ENCODE results near the gene MASP1.

MASP1 gene

DNA sequence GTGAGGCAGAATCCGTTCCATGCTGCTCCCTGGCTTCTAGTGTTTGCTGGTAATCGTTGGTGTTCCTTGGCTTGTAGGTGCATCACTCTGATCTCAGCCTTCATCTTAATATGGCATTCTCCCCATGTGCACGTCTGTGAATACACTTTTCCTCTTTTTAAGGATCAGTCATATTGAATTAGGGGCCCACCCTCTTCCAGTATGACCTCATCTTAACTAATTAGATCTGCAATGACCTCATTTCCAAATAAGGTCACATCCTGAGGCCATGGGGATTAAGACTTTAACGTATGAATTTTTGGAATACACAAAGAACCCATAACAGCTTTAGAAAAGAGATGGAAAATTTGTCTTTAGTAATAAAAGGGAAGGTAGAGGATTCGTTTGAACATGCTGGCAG lies 34.1 kb upstream of the MASP1 start:
- Histone ChIP-seq H3K4me3 (replicated peaks; ENCODE audit: low read depth, low read length) (no peak overlapping the region), H3K36me3 (ENCODE audit: control insufficient read depth, insufficient read depth, low read length) (no peaks in the 10 kb centered on the region), H3K27me3 (replicated peaks; ENCODE audit: control insufficient read depth, insufficient read depth, low read length) (peaks cover 1% of the 10 kb centered on the region)
- TF ChIP-seq, protein P1, sequence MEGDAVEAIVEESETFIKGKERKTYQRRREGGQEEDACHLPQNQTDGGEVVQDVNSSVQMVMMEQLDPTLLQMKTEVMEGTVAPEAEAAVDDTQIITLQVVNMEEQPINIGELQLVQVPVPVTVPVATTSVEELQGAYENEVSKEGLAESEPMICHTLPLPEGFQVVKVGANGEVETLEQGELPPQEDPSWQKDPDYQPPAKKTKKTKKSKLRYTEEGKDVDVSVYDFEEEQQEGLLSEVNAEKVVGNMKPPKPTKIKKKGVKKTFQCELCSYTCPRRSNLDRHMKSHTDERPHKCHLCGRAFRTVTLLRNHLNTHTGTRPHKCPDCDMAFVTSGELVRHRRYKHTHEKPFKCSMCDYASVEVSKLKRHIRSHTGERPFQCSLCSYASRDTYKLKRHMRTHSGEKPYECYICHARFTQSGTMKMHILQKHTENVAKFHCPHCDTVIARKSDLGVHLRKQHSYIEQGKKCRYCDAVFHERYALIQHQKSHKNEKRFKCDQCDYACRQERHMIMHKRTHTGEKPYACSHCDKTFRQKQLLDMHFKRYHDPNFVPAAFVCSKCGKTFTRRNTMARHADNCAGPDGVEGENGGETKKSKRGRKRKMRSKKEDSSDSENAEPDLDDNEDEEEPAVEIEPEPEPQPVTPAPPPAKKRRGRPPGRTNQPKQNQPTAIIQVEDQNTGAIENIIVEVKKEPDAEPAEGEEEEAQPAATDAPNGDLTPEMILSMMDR (IDR thresholded peaks at IDR 0.05; ENCODE audit: insufficient read depth, low read length, poor library complexity, severe bottlenecking) = no peak
- DNase-seq (ENCODE audit: extremely low read depth, insufficient read length) = no peak

DNA sequence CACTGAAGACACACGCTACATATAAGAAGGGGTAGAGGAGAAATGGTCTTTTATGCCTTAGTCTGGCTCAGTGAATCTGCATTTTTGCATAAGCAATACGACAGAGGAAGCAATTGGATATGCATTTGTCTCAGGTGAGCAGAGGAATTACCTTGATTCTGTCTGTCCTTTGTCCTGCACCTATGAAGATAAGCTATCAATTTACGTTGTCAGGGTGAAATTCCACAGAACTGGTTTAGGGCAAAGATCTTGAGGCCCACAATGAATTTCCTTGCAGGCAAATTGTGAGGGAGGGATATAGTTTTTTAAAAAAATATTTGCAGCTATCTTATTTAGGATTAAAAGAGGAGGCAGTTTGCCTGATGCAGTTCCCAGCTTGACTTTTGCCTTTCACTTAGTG lies 31.6 kb upstream of the MASP1 start:
- no peak for DNase-seq (ENCODE audit: extremely low read depth, insufficient read length)
- no peaks in the 10 kb centered on the region; the same call in none of the 2 replicates for H3K27me3 ChIP-seq (replicated peaks; ENCODE audit: control insufficient read depth, insufficient read depth, low read length)
- TF ChIP-seq, protein P1 (IDR thresholded peaks at IDR 0.05; ENCODE audit: insufficient read depth, low read length, poor library complexity, severe bottlenecking) = no peak
- H3K4me3 ChIP-seq (replicated peaks; ENCODE audit: low read depth, low read length) = no peak overlapping the region
- no peaks in the 10 kb centered on the region for H3K36me3 ChIP-seq (ENCODE audit: control insufficient read depth, insufficient read depth, low read length)

DNA sequence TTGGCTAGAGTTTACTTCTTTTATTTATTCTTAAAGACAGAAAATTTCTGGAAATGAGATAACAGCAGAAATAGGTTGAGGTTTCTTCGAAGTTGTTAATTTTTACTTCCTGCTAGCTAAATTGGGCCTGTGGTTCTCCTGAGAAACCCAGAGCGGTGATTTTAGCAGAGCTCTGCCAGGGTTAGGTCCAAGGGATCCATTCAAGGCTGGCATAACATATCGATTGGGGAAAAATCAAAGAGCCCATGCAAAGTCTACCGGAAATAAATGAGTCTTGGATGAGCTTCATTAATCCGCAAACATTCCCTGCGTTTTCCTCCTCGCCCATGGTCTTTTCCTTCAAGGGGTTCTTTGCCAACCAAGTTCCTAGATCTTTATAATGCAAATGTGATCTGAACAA lies 30.8 kb upstream of the MASP1 start:
- TF ChIP-seq, protein P1 (IDR thresholded peaks at IDR 0.05; ENCODE audit: insufficient read depth, low read length, poor library complexity, severe bottlenecking) = no peak

DNA sequence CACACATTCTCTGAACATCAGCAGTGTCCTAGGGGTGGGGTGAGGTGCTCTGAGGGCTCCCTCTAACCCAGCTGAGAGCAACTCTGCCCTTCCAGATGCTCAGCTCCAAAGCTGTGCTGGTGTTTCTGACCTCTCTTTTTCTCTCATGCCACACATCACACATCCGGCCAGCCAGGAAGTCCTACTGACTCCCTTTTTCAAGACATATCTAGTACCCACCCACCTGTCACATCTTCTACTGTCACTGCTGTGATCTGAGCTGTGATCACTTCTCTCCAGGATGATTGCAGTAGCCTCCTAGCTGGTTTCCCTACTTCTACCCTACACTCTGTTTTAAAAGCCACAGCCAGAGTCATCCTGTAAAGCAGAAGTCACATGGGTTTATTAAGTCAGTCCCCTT lies 30.2 kb upstream of the MASP1 start:
- no peak overlapping the region for H3K4me3 ChIP-seq (replicated peaks; ENCODE audit: low read depth, low read length)
- H3K36me3 ChIP-seq (ENCODE audit: control insufficient read depth, insufficient read depth, low read length) = no peaks in the 10 kb centered on the region
- TF ChIP-seq, protein P1 (IDR thresholded peaks at IDR 0.05; ENCODE audit: insufficient read depth, low read length, poor library complexity, severe bottlenecking) = no peak
- DNase-seq (ENCODE audit: extremely low read depth, insufficient read length) = no peak
- H3K27me3 ChIP-seq (replicated peaks; ENCODE audit: control insufficient read depth, insufficient read depth, low read length) = no peaks in the 10 kb centered on the region; the same call in none of the 2 replicates

More for the DNA sequence above, 30.8 kb upstream of the MASP1 start:
- Histone ChIP-seq H3K4me3 (replicated peaks; ENCODE audit: low read depth, low read length) (no peak overlapping the region), H3K36me3 (ENCODE audit: control insufficient read depth, insufficient read depth, low read length) (no peaks in the 10 kb centered on the region), H3K27me3 (replicated peaks; ENCODE audit: control insufficient read depth, insufficient read depth, low read length) (no peaks in the 10 kb centered on the region; the same call in none of the 2 replicates)
- no peak for DNase-seq (ENCODE audit: extremely low read depth, insufficient read length)

DNA sequence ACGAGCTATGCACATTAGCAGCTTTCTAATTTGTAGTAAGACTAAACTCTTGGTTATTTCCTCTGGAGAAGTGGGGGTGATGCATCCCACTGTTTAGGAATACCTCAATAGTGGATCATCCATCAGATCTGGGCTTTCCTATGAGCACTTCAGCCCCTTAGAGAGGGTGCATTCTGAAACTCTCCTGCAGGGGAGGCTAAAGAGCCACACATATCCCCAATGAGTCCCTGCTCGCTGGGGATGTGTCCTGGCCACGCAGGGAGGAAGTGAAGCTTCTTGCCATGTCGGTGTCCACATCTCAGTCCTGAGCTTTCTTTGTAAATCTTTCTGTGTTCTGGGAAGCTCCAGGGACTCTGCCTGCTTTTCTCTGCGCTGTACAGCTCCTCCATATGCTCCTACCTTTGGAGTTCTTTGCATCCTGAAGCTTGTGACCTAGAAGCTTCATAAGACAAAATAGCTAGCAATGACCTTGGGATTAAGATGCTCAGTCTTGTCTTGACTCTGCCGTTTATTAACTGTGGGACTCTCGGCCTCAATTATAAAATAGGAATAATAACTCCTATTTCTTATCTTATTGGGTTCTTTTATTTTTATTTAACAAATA lies 28.3 kb upstream of the MASP1 start:
- no peak overlapping the region for H3K4me3 ChIP-seq (replicated peaks; ENCODE audit: low read depth, low read length)
- TF ChIP-seq, protein P1 (IDR thresholded peaks at IDR 0.05; ENCODE audit: insufficient read depth, low read length, poor library complexity, severe bottlenecking) = peak; percentile 95
- H3K27me3 ChIP-seq (replicated peaks; ENCODE audit: control insufficient read depth, insufficient read depth, low read length) = no peaks in the 10 kb centered on the region; the same call in 1 of the 2 replicates
- DNase-seq (ENCODE audit: extremely low read depth, insufficient read length) = peak; percentile 6
- no peaks in the 10 kb centered on the region for H3K36me3 ChIP-seq (ENCODE audit: control insufficient read depth, insufficient read depth, low read length)
